ENCODE measurements around the gene TIAM2. TPM values are rescaled to one million over a fixed set of nuclear protein-coding genes. Genes with fewer than 3 reads are reported as not detected.

TIAM2 gene
- total RNA-seq, 4 donors from 2014 or later = 4.8 to 11.4 (median 6.7) TPM

DNA sequence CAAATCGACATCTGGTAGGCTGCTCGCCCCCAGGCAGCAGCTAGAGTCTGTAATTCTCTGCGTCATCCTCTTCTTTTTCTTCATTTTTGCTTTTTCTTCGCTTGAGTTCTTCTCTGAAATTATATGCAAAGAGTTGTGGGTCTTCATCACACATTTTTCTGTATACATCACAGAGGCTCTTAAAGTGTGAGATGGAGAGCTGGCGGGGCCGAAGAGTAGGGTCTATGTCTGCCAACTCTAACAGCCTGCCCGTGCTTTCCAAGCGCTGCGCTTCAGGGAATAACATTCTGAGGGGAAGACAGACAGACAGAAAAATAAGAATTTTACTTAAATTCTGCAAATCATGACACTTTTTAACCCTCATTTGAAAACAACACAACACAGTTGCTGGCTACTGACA lies 262.7 kb downstream of the TIAM2 start:
- no peaks in the 10 kb centered on the region for H3K27me3 ChIP-seq
- no peak overlapping the region for H3K4me3 ChIP-seq
- no peak overlapping the region for H3K27ac ChIP-seq
- DNase-seq (ENCODE audit: low spot score in 2 of 2) = no peak
- no peaks in the 10 kb centered on the region for H3K9me3 ChIP-seq
- peaks cover 52% of the 10 kb centered on the region for H3K36me3 ChIP-seq
- no peaks in the 10 kb centered on the region for H3K4me1 ChIP-seq
- TF ChIP-seq POLR2AphosphoS5 (IDR thresholded peaks at IDR 0.05) (no peak), POLR2A (IDR thresholded peaks at IDR 0.05) (no peak), EP300 (IDR thresholded peaks at IDR 0.05) (no peak)
- TF ChIP-seq, protein P1, sequence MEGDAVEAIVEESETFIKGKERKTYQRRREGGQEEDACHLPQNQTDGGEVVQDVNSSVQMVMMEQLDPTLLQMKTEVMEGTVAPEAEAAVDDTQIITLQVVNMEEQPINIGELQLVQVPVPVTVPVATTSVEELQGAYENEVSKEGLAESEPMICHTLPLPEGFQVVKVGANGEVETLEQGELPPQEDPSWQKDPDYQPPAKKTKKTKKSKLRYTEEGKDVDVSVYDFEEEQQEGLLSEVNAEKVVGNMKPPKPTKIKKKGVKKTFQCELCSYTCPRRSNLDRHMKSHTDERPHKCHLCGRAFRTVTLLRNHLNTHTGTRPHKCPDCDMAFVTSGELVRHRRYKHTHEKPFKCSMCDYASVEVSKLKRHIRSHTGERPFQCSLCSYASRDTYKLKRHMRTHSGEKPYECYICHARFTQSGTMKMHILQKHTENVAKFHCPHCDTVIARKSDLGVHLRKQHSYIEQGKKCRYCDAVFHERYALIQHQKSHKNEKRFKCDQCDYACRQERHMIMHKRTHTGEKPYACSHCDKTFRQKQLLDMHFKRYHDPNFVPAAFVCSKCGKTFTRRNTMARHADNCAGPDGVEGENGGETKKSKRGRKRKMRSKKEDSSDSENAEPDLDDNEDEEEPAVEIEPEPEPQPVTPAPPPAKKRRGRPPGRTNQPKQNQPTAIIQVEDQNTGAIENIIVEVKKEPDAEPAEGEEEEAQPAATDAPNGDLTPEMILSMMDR (IDR thresholded peaks at IDR 0.05) = no peak
- 94% methylated on average over 9 of the region's 9 CpGs for WGBS

DNA sequence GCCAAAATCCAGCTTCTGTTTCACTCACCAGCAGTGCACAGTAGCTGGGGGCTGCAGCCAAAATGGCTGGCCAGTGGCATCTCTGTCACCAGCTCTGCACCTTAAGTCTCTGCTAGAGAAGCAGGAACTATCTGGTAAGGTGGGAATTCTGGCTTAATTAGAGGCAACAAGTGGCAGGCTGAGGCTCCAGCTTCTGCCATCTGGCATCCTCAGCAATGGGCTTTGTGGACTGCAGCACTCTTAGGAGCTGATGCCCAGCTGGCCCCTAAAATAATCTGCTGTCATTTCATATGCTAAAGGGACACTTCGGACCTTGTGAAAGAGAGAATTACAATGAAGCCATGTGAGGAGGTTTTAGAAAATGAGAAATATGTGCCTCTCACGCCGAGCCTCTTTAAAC lies 264.1 kb downstream of the TIAM2 start:
- 97% methylated on average over 3 of the region's 3 CpGs for WGBS
- DNase-seq (ENCODE audit: low spot score in 2 of 2) = no peak
- Histone ChIP-seq H3K27ac (no peak overlapping the region), H3K36me3 (peaks cover 47% of the 10 kb centered on the region), H3K9me3 (no peaks in the 10 kb centered on the region), H3K27me3 (no peaks in the 10 kb centered on the region), H3K4me3 (no peak overlapping the region), H3K4me1 (peaks cover under 1% of the 10 kb centered on the region)
- no peak for TF ChIP-seq POLR2A (IDR thresholded peaks at IDR 0.05)
- TF ChIP-seq EP300 (IDR thresholded peaks at IDR 0.05) = no peak
- no peak for TF ChIP-seq POLR2AphosphoS5 (IDR thresholded peaks at IDR 0.05)
- TF ChIP-seq, protein P1 (IDR thresholded peaks at IDR 0.05) = no peak

DNA sequence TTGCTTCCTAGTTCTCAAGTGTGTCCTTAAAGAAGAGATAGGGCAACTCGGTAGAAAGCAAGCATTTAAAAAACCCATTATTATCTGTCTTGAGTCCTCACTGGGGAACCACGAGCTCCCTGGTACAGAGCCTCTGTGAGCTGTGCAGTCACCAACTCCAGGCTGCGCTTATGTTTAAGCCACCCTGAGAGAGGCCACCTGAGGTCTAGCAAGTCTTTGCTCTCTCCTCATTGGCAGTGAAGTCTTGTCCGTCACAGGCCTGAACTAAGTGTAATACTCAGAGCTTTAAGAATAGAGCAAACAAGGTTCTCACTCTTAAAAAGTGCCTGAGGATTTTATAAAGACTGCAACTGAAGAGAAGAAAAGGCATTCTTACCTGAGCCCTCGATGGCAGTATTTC lies 264.8 kb downstream of the TIAM2 start:
- H3K9me3 ChIP-seq = no peaks in the 10 kb centered on the region
- peaks cover 40% of the 10 kb centered on the region for H3K36me3 ChIP-seq
- no peaks in the 10 kb centered on the region for H3K27me3 ChIP-seq
- 96% methylated on average over 5 of the region's 5 CpGs for WGBS
- no peak for DNase-seq (ENCODE audit: low spot score in 2 of 2)
- H3K4me1 ChIP-seq = peaks cover 7% of the 10 kb centered on the region
- H3K4me3 ChIP-seq = no peak overlapping the region
- TF ChIP-seq EP300 (IDR thresholded peaks at IDR 0.05) (no peak), POLR2A (IDR thresholded peaks at IDR 0.05) (no peak), POLR2AphosphoS5 (IDR thresholded peaks at IDR 0.05) (no peak)
- TF ChIP-seq, protein P1 (IDR thresholded peaks at IDR 0.05) = no peak
- H3K27ac ChIP-seq = no peak overlapping the region

DNA sequence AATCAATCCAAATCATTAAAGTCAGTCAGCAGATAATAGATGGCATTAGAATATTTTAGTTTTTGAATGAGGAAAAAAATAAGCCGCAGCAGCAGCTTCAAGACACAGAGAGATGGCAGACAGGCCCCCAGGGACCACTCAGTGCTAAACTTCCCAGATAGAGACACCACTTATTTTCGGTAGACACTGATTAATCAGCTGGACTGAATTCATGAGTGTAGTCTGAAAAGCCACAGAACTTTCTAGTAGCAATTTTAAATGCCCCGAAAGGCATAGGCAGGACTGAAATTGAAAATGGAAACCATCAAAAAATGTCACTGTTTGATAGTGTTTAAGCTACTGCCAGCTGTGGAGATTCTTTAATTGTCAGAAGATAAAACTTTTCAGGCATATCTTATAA lies 265.6 kb downstream of the TIAM2 start:
- no peaks in the 10 kb centered on the region for H3K9me3 ChIP-seq
- no peak for DNase-seq (ENCODE audit: low spot score in 2 of 2)
- H3K4me3 ChIP-seq = no peak overlapping the region
- H3K36me3 ChIP-seq = peaks cover 37% of the 10 kb centered on the region
- TF ChIP-seq POLR2A (IDR thresholded peaks at IDR 0.05) (no peak), EP300 (IDR thresholded peaks at IDR 0.05) (no peak), POLR2AphosphoS5 (IDR thresholded peaks at IDR 0.05) (no peak)
- TF ChIP-seq, protein P1 (IDR thresholded peaks at IDR 0.05) = no peak
- WGBS = 52% methylated on average over 3 of the region's 3 CpGs
- H3K27ac ChIP-seq = no peak overlapping the region
- H3K4me1 ChIP-seq = peaks cover 10% of the 10 kb centered on the region
- H3K27me3 ChIP-seq = no peaks in the 10 kb centered on the region

DNA sequence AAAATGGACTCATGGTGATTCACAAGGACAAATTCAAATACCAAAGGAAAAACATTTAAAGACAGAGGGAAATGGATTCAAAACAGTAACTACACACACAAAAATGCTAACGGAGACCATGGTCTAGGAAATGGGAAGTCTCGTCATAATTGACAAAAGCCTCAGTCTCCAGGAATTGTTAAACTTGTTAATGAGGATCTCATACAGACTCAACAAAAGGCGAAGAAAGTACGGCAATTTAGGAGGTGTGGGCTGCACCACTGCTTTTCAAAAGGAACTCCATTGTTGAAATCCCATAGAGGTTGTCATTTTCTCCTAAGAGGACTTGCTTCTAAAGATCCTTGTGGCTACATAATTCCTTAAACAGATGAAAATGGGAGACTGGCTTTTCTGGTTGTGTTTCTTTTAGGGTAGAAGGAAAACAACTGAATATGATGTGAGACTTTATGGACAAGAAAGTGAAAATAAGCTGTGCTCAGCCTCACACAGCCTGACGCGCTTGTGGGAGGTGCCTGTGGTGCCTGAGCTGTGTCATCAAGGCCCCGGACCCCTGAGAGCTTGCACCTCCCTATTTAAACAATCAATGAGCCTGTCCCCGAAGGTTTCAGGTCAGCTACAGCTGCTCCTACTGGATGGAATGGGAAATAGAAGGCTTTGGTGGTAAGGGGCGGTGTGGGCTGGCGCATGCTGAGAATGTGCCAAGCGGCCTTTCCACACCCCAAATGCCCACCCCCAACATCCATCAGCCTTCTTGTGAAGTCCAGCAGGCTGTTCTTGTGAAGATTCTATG lies 266.2 kb downstream of the TIAM2 start:
- TF ChIP-seq EP300 (IDR thresholded peaks at IDR 0.05) (no peak), POLR2A (IDR thresholded peaks at IDR 0.05) (no peak), POLR2AphosphoS5 (IDR thresholded peaks at IDR 0.05) (no peak)
- TF ChIP-seq, protein P1 (IDR thresholded peaks at IDR 0.05) = no peak
- Histone ChIP-seq H3K9me3 (no peaks in the 10 kb centered on the region), H3K27ac (no peak overlapping the region), H3K4me3 (no peak overlapping the region), H3K27me3 (no peaks in the 10 kb centered on the region), H3K36me3 (peaks cover 35% of the 10 kb centered on the region), H3K4me1 (peaks cover 10% of the 10 kb centered on the region)
- no peak for DNase-seq (ENCODE audit: low spot score in 2 of 2)
- 87% methylated on average over 11 of the region's 11 CpGs for WGBS
